Measurements from ENCODE around the gene AGBL4.

- TF ChIP-seq CTCF (IDR thresholded peaks at IDR 0.05) (no peak), POLR2A (IDR thresholded peaks at IDR 0.05) (no peak)
Measured at GRCh38 chr1:48999321-48999720, 1024.4 kb downstream of the AGBL4 start.
